Gastroesophageal sphincter (tissue), 4 donors: ENCODE data around the gene TRIO. TPM values are rescaled to one million over a fixed set of nuclear protein-coding genes. Genes with fewer than 3 reads are reported as not detected.

Experiments
- ATAC-seq: fragments of 150-250 bp; one replicate; pipeline ENCODE4 v1.9.1; 2016; ENCODE audit warnings: mild to moderate bottlenecking, moderate library complexity
- H3K27ac ChIP-seq, 4 donors: fragments of 200-600 bp; sonication (generic) in 3 of 4; 1 replicate in 3 of 4; 2 replicates in 1 of 4; pipeline ENCODE4 v1.5.1; 2016 to 2019
- H3K27me3 ChIP-seq: fragments of 200-600 bp; sonication (generic); one replicate; pipeline ENCODE4 v1.5.1; 2019
- H3K36me3 ChIP-seq, 2 donors: fragments of 200-600 bp; sonication (generic); one replicate each; pipeline ENCODE4 v1.5.1; 2019; ENCODE audit warnings: control low read depth in 1 of 2
- H3K4me1 ChIP-seq, 3 donors: fragments of 200-600 bp; sonication (generic); 1 replicate in 2 of 3; 2 replicates in 1 of 3; pipeline ENCODE4 v1.5.1; 2016 to 2019; ENCODE audit warnings: control low read depth in 2 of 3
- H3K4me3 ChIP-seq, 2 donors: fragments of 200-600 bp; sonication (generic); one replicate each; pipeline ENCODE4 v1.5.1; 2019; ENCODE audit warnings: mild to moderate bottlenecking in 1 of 2, moderate library complexity in 1 of 2
- H3K9me3 ChIP-seq, 3 donors: fragments of 200-600 bp; sonication (generic); one replicate each; pipeline ENCODE4 v1.5.1; 2017 to 2019; ENCODE audit warnings: control low read depth in 2 of 3
- CTCF ChIP-seq, 4 experiments: fragments of 200-600 bp in 2 of 4; fragments of 450-650 bp in 2 of 4; sonication (generic) in 1 of 4; IDR thresholded peaks; one replicate each; pipeline ENCODE4 v1.5.1; 2017 to 2019; ENCODE audit warnings: antibody characterized with exemption in 4 of 4, mild to moderate bottlenecking in 2 of 4, moderate library complexity in 2 of 4
- EP300 ChIP-seq: sonication (generic); formaldehyde crosslinking; IDR thresholded peaks from one replicate; pipeline ENCODE4 v1.6.1; 2017; ENCODE audit warnings: antibody characterized with exemption, mild to moderate bottlenecking
- POLR2A ChIP-seq, 2 donors: fragments of 450-650 bp; IDR thresholded peaks; one replicate each; pipeline ENCODE4 v1.6.1; 2017; ENCODE audit warnings: antibody characterized with exemption in 2 of 2, mild to moderate bottlenecking in 2 of 2, moderate library complexity in 1 of 2
- POLR2AphosphoS5 ChIP-seq: sonication (generic); formaldehyde crosslinking; IDR thresholded peaks from one replicate; pipeline ENCODE4 v1.6.1; 2017; ENCODE audit warnings: antibody characterized with exemption
- WGBS, 2 donors: methylation state at CpG; one replicate each; pipeline ENCODE4 v1.1.5; 2018; ENCODE audit warnings: low coverage in 1 of 2; 5-methylcytosine and 5-hydroxymethylcytosine counted together
- total RNA-seq, 4 donors: library from RNA; depleted of rRNA; stranded (reverse); fragments of >200 nt; gene quantifications; one replicate each; pipeline ENCODE4 v1.1.0, GENCODE V29; 2016

The TRIO gene
- total RNA-seq, 4 donors from 2014 or later, result 69.2 to 257 (median 172) TPM

GRCh38 chr5:14513266-14513665 is 370.1 kb downstream of the TRIO start:
- no peak overlapping the region for H3K27ac ChIP-seq
- WGBS, 2 donors, result 72 to 77% methylated on average over 3 to 12 of the region's 12 CpGs
- no peaks in the 10 kb centered on the region for H3K4me1 ChIP-seq
- H3K36me3 ChIP-seq, result peaks cover 0 to 25% of the 10 kb centered on the region in 2 donors
- H3K27me3 ChIP-seq, result no peaks in the 10 kb centered on the region
- ATAC-seq, result no peak
- TF ChIP-seq CTCF (IDR thresholded peaks at IDR 0.05), result no peak
- no peak for TF ChIP-seq EP300
- TF ChIP-seq POLR2A (IDR thresholded peaks at IDR 0.05), result no peak
- no peak for TF ChIP-seq POLR2AphosphoS5
- no peaks in the 10 kb centered on the region for H3K9me3 ChIP-seq
- H3K4me3 ChIP-seq, result no peak overlapping the region

- ATAC-seq, result no peak
- H3K27ac ChIP-seq, result no peak overlapping the region
- WGBS, 2 donors, result 38% methylated on average over 3 of the region's 3 CpGs; no CpG with 5 or more reads in 1 of the 2 donors
Measured at GRCh38 chr5:14516901-14517300, 373.8 kb downstream of the TRIO start.

GRCh38 chr5:14518638-14519037 is 375.5 kb downstream of the TRIO start:
- ATAC-seq, result no peak
- Histone ChIP-seq H3K36me3 (no peaks in the 10 kb centered on the region), H3K4me1 (no peaks in the 10 kb centered on the region), H3K4me3 (no peak overlapping the region), H3K9me3 (no peaks in the 10 kb centered on the region), H3K27ac (no peak overlapping the region), H3K27me3 (no peaks in the 10 kb centered on the region)
- TF ChIP-seq CTCF (IDR thresholded peaks at IDR 0.05) (no peak), POLR2A (IDR thresholded peaks at IDR 0.05) (no peak), POLR2AphosphoS5 (no peak), EP300 (no peak)
- WGBS, 2 donors, result 93 to 100% methylated on average over 3 to 7 of the region's 7 CpGs

More at GRCh38 chr5:14516901-14517300, 373.8 kb downstream of the TRIO start:
- Histone ChIP-seq H3K4me1 (no peaks in the 10 kb centered on the region), H3K9me3 (no peaks in the 10 kb centered on the region), H3K36me3 (no peaks in the 10 kb centered on the region), H3K27me3 (no peaks in the 10 kb centered on the region), H3K4me3 (no peak overlapping the region)
- TF ChIP-seq EP300 (no peak), CTCF (IDR thresholded peaks at IDR 0.05) (no peak), POLR2A (IDR thresholded peaks at IDR 0.05) (no peak), POLR2AphosphoS5 (no peak)

- 76 to 81% methylated on average over 6 to 9 of the region's 10 CpGs for WGBS, 2 donors
- Histone ChIP-seq H3K27me3 (no peaks in the 10 kb centered on the region), H3K36me3 (no peaks in the 10 kb centered on the region), H3K4me3 (no peak overlapping the region), H3K9me3 (no peaks in the 10 kb centered on the region), H3K4me1 (no peaks in the 10 kb centered on the region), H3K27ac (no peak overlapping the region)
- ATAC-seq, result no peak
- TF ChIP-seq POLR2A (IDR thresholded peaks at IDR 0.05) (no peak), EP300 (no peak), CTCF (IDR thresholded peaks at IDR 0.05) (no peak), POLR2AphosphoS5 (no peak)
Measured at GRCh38 chr5:14521748-14522147, 378.6 kb downstream of the TRIO start.

- Histone ChIP-seq H3K4me1 (no peaks in the 10 kb centered on the region), H3K27me3 (no peaks in the 10 kb centered on the region), H3K27ac (no peak overlapping the region), H3K36me3 (no peaks in the 10 kb centered on the region), H3K9me3 (no peaks in the 10 kb centered on the region), H3K4me3 (no peak overlapping the region)
- no peak for ATAC-seq
- WGBS, 2 donors, result 94% methylated on average over 2 of the region's 2 CpGs; no CpG with 5 or more reads in 1 of the 2 donors
- TF ChIP-seq POLR2AphosphoS5, result no peak
- no peak for TF ChIP-seq EP300
- no peak for TF ChIP-seq POLR2A (IDR thresholded peaks at IDR 0.05)
- no peak for TF ChIP-seq CTCF (IDR thresholded peaks at IDR 0.05)
Measured at GRCh38 chr5:14522721-14523120, 379.6 kb downstream of the TRIO start.
